Fibroblast of lung (primary cell): ENCODE data around the gene PAM16. TPM values are rescaled to one million over a fixed set of nuclear protein-coding genes. Genes with fewer than 3 reads are reported as not detected.

Experiments
- DNase-seq, 2 donors: peaks; one replicate each; pipeline versions ENCODE4 v3.0.0 to v3.0.0-alpha.2; 2010; ENCODE audit warnings: low read depth in 2 of 2
- H2AFZ ChIP-seq: 2 replicates; pipeline ENCODE4 v1.5.1; 2012; ENCODE audit warnings: low read length, control low read depth, inconsistent platforms
- H3K27ac ChIP-seq: 2 replicates; pipeline ENCODE4 v1.5.1; 2011; ENCODE audit warnings: low read length, control low read depth; ENCODE audit not compliant: insufficient read depth
- H3K27me3 ChIP-seq: 2 replicates; pipeline ENCODE4 v1.5.1; 2011; ENCODE audit warnings: mild to moderate bottlenecking, low read length; ENCODE audit not compliant: control insufficient read depth, insufficient read depth
- H3K36me3 ChIP-seq: 2 replicates; pipeline ENCODE4 v1.5.1; 2011; ENCODE audit warnings: low read length; ENCODE audit not compliant: control insufficient read depth, insufficient read depth
- H3K4me1 ChIP-seq: 2 replicates; pipeline ENCODE4 v1.5.1; 2011; ENCODE audit warnings: low read length; ENCODE audit not compliant: control insufficient read depth, insufficient read depth; ENCODE audit errors: extremely low read depth
- H3K4me2 ChIP-seq: 2 replicates; pipeline ENCODE4 v1.5.1; 2011; ENCODE audit warnings: low read length, control low read depth; ENCODE audit not compliant: insufficient read depth; ENCODE audit errors: extremely low read depth
- H3K4me3 ChIP-seq, 4 experiments: fragments of 200-600 bp in 1 of 4; sonication (generic) in 1 of 4; replicated peaks in 1 of 4; 2 replicates each; pipeline ENCODE4 v1.5.1; 2011 to 2016; ENCODE audit warnings: low read length in 4 of 4, low read depth in 3 of 4, mild to moderate bottlenecking in 3 of 4, control low read depth in 2 of 4, inconsistent platforms in 1 of 4, mixed read lengths in 1 of 4; ENCODE audit not compliant: insufficient read depth in 1 of 4; ENCODE audit errors: control extremely low read depth in 1 of 4
- H3K79me2 ChIP-seq: 2 replicates; pipeline ENCODE4 v1.5.1; 2012; ENCODE audit warnings: mild to moderate bottlenecking, low read length, inconsistent platforms; ENCODE audit not compliant: control insufficient read depth, insufficient read depth
- H3K9ac ChIP-seq: 2 replicates; pipeline ENCODE4 v1.5.1; 2011; ENCODE audit warnings: mild to moderate bottlenecking, low read length, control low read depth; ENCODE audit not compliant: insufficient read depth
- H3K9me3 ChIP-seq: 2 replicates; pipeline ENCODE4 v1.5.1; 2012; ENCODE audit warnings: low read depth, low read length; ENCODE audit not compliant: control insufficient read depth, insufficient read depth
- H4K20me1 ChIP-seq: 2 replicates; pipeline ENCODE4 v1.5.1; 2011; ENCODE audit warnings: low read length; ENCODE audit not compliant: control insufficient read depth, insufficient read depth; ENCODE audit errors: extremely low read depth
- EZH2 ChIP-seq: IDR thresholded peaks from 2 replicates; pipeline ENCODE4 v1.5.1; 2012; ENCODE audit warnings: low read length, control low read depth, mild to moderate bottlenecking; ENCODE audit errors: missing control alignments
- polyA plus RNA-seq, 2 donors: library from polyadenylated mRNA; depleted of rRNA in 1 of 2; stranded (reverse) in 1 of 2; unstranded in 1 of 2; fragments of >200 nt; gene quantifications; 2 replicates each; pipeline ENCODE4 v1.2.1, GENCODE V29; 2011 to 2012; ENCODE audit warnings: missing spikeins in 1 of 2
- total RNA-seq: library from RNA; depleted of rRNA; stranded (reverse); fragments of >200 nt; gene quantifications from 2 replicates; pipeline ENCODE4 v1.2.1, GENCODE V29; 2014
- TF ChIP-seq, protein P1 (sequence below), 2 donors: IDR thresholded peaks in 1 of 2; conservative IDR thresholded peaks in 1 of 2; 1 replicate in 1 of 2; 2 replicates in 1 of 2; pipeline ENCODE4 v1.5.1; 2011 to 2012; ENCODE audit warnings: low read length in 2 of 2, control low read depth in 1 of 2, inconsistent platforms in 1 of 2, low read depth in 1 of 2, mild to moderate bottlenecking in 1 of 2

Gene PAM16
- total and polyA plus RNA-seq, 2 donors (not counting 1 experiment from before 2014, with no cell fraction given) = 14.8 to 34.3 TPM

- no peaks in the 10 kb centered on the region for H3K9me3 ChIP-seq
- H3K36me3 ChIP-seq = peaks cover 1% of the 10 kb centered on the region
- H3K27ac ChIP-seq = no peak overlapping the region
- TF ChIP-seq, protein P1, sequence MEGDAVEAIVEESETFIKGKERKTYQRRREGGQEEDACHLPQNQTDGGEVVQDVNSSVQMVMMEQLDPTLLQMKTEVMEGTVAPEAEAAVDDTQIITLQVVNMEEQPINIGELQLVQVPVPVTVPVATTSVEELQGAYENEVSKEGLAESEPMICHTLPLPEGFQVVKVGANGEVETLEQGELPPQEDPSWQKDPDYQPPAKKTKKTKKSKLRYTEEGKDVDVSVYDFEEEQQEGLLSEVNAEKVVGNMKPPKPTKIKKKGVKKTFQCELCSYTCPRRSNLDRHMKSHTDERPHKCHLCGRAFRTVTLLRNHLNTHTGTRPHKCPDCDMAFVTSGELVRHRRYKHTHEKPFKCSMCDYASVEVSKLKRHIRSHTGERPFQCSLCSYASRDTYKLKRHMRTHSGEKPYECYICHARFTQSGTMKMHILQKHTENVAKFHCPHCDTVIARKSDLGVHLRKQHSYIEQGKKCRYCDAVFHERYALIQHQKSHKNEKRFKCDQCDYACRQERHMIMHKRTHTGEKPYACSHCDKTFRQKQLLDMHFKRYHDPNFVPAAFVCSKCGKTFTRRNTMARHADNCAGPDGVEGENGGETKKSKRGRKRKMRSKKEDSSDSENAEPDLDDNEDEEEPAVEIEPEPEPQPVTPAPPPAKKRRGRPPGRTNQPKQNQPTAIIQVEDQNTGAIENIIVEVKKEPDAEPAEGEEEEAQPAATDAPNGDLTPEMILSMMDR (conservative IDR thresholded peaks at IDR 0.05 in 1 of 2, IDR thresholded peaks at IDR 0.05 in 1 of 2; ENCODE audit: low read depth in 1 of 2, low read length in 2 of 2) = no peak
- no peak for TF ChIP-seq EZH2
- no peak overlapping the region for H3K4me2 ChIP-seq
- DNase-seq = no peak
- H3K27me3 ChIP-seq = no peaks in the 10 kb centered on the region
- H3K9ac ChIP-seq = no peak overlapping the region
- H4K20me1 ChIP-seq = no peaks in the 10 kb centered on the region
- H2AFZ ChIP-seq = no peak overlapping the region
- H3K4me1 ChIP-seq = peaks cover 16% of the 10 kb centered on the region
- no peak overlapping the region for H3K4me3 ChIP-seq
- H3K79me2 ChIP-seq = no peaks in the 10 kb centered on the region
Measured at GRCh38 chr16:4365014-4365406, 13.9 kb upstream of the PAM16 start.

- TF ChIP-seq, protein P1 (conservative IDR thresholded peaks at IDR 0.05 in 1 of 2, IDR thresholded peaks at IDR 0.05 in 1 of 2; ENCODE audit: low read depth in 1 of 2, low read length in 2 of 2) = no peak
- TF ChIP-seq EZH2 = no peak
- Histone ChIP-seq H3K79me2 (no peaks in the 10 kb centered on the region), H3K36me3 (peaks cover 1% of the 10 kb centered on the region), H3K4me3 (no peak overlapping the region), H3K27me3 (no peaks in the 10 kb centered on the region), H2AFZ (no peak overlapping the region), H4K20me1 (no peaks in the 10 kb centered on the region), H3K9ac (no peak overlapping the region), H3K4me2 (no peak overlapping the region), H3K9me3 (no peaks in the 10 kb centered on the region), H3K27ac (no peak overlapping the region), H3K4me1 (peaks cover 12% of the 10 kb centered on the region)
- no peak for DNase-seq
Measured at GRCh38 chr16:4364196-4365013, 13.3 kb upstream of the PAM16 start.

GRCh38 chr16:4362476-4363135, 11.5 kb upstream of the PAM16 start:
- Histone ChIP-seq H3K79me2 (no peaks in the 10 kb centered on the region), H3K27me3 (no peaks in the 10 kb centered on the region), H4K20me1 (no peaks in the 10 kb centered on the region), H3K4me1 (no peaks in the 10 kb centered on the region), H2AFZ (no peak overlapping the region), H3K36me3 (peaks cover 1% of the 10 kb centered on the region), H3K4me2 (no peak overlapping the region), H3K4me3 (no peak overlapping the region), H3K27ac (no peak overlapping the region), H3K9me3 (no peaks in the 10 kb centered on the region), H3K9ac (no peak overlapping the region)
- no peak for DNase-seq
- TF ChIP-seq, protein P1 (conservative IDR thresholded peaks at IDR 0.05 in 1 of 2, IDR thresholded peaks at IDR 0.05 in 1 of 2; ENCODE audit: low read depth in 1 of 2, low read length in 2 of 2) = no peak
- TF ChIP-seq EZH2 = no peak
